ENCODE results near the gene KANSL1. TPM values are rescaled to one million over a fixed set of nuclear protein-coding genes. Genes with fewer than 3 reads are reported as not detected.

KANSL1 gene
- total and polyA plus RNA-seq, 2 donors (not counting 1 experiment from before 2014, with no cell fraction given): 8.4 to 78.6 TPM

GRCh38 chr17:45984368-45984767 is 208.9 kb downstream of the KANSL1 start:
- no peaks in the 10 kb centered on the region for H3K36me3 ChIP-seq (ENCODE audit: control insufficient read depth, insufficient read depth, low read length)
- peaks cover 2% of the 10 kb centered on the region for H3K27me3 ChIP-seq (ENCODE audit: control insufficient read depth, insufficient read depth, low read length)
- H3K9me3 ChIP-seq (ENCODE audit: control insufficient read depth, insufficient read depth, low read depth, low read length): no peaks in the 10 kb centered on the region
- no peak for DNase-seq (ENCODE audit: low read depth in 2 of 2)
- no peaks in the 10 kb centered on the region for H3K79me2 ChIP-seq (ENCODE audit: control insufficient read depth, insufficient read depth, low read length)
- H4K20me1 ChIP-seq (ENCODE audit: control insufficient read depth, extremely low read depth, insufficient read depth, low read length): no peaks in the 10 kb centered on the region
- no peak overlapping the region for H3K4me3 ChIP-seq (replicated peaks in 1 of 4; ENCODE audit: control extremely low read depth in 1 of 4, insufficient read depth in 1 of 4, low read depth in 3 of 4, low read length in 4 of 4)
- H2AFZ ChIP-seq (ENCODE audit: low read length): no peak overlapping the region
- no peaks in the 10 kb centered on the region for H3K4me1 ChIP-seq (ENCODE audit: control insufficient read depth, extremely low read depth, insufficient read depth, low read length)
- H3K9ac ChIP-seq (ENCODE audit: insufficient read depth, low read length): no peak overlapping the region
- H3K4me2 ChIP-seq (ENCODE audit: extremely low read depth, insufficient read depth, low read length): no peak overlapping the region
- no peak overlapping the region for H3K27ac ChIP-seq (ENCODE audit: insufficient read depth, low read length)
- TF ChIP-seq, protein P1, sequence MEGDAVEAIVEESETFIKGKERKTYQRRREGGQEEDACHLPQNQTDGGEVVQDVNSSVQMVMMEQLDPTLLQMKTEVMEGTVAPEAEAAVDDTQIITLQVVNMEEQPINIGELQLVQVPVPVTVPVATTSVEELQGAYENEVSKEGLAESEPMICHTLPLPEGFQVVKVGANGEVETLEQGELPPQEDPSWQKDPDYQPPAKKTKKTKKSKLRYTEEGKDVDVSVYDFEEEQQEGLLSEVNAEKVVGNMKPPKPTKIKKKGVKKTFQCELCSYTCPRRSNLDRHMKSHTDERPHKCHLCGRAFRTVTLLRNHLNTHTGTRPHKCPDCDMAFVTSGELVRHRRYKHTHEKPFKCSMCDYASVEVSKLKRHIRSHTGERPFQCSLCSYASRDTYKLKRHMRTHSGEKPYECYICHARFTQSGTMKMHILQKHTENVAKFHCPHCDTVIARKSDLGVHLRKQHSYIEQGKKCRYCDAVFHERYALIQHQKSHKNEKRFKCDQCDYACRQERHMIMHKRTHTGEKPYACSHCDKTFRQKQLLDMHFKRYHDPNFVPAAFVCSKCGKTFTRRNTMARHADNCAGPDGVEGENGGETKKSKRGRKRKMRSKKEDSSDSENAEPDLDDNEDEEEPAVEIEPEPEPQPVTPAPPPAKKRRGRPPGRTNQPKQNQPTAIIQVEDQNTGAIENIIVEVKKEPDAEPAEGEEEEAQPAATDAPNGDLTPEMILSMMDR (conservative IDR thresholded peaks at IDR 0.05 in 1 of 2, IDR thresholded peaks at IDR 0.05 in 1 of 2; ENCODE audit: low read depth in 1 of 2, low read length in 2 of 2): no peak
- TF ChIP-seq EZH2 (IDR thresholded peaks at IDR 0.05; ENCODE audit: low read length, missing control alignments): no peak

GRCh38 chr17:45983614-45984310 is 209.5 kb downstream of the KANSL1 start:
- H3K27me3 ChIP-seq (ENCODE audit: control insufficient read depth, insufficient read depth, low read length): peaks cover 2% of the 10 kb centered on the region
- H3K79me2 ChIP-seq (ENCODE audit: control insufficient read depth, insufficient read depth, low read length): no peaks in the 10 kb centered on the region
- H3K4me3 ChIP-seq (replicated peaks in 1 of 4; ENCODE audit: control extremely low read depth in 1 of 4, insufficient read depth in 1 of 4, low read depth in 3 of 4, low read length in 4 of 4): no peak overlapping the region
- H3K9me3 ChIP-seq (ENCODE audit: control insufficient read depth, insufficient read depth, low read depth, low read length): no peaks in the 10 kb centered on the region
- H4K20me1 ChIP-seq (ENCODE audit: control insufficient read depth, extremely low read depth, insufficient read depth, low read length): no peaks in the 10 kb centered on the region
- no peaks in the 10 kb centered on the region for H3K4me1 ChIP-seq (ENCODE audit: control insufficient read depth, extremely low read depth, insufficient read depth, low read length)
- no peak for DNase-seq (ENCODE audit: low read depth in 2 of 2)
- H3K36me3 ChIP-seq (ENCODE audit: control insufficient read depth, insufficient read depth, low read length): no peaks in the 10 kb centered on the region
- no peak for TF ChIP-seq EZH2 (IDR thresholded peaks at IDR 0.05; ENCODE audit: low read length, missing control alignments)
- TF ChIP-seq, protein P1 (conservative IDR thresholded peaks at IDR 0.05 in 1 of 2, IDR thresholded peaks at IDR 0.05 in 1 of 2; ENCODE audit: low read depth in 1 of 2, low read length in 2 of 2): no peak
- H3K27ac ChIP-seq (ENCODE audit: insufficient read depth, low read length): no peak overlapping the region
- H3K9ac ChIP-seq (ENCODE audit: insufficient read depth, low read length): no peak overlapping the region
- no peak overlapping the region for H2AFZ ChIP-seq (ENCODE audit: low read length)
- no peak overlapping the region for H3K4me2 ChIP-seq (ENCODE audit: extremely low read depth, insufficient read depth, low read length)

- H3K9me3 ChIP-seq (ENCODE audit: control insufficient read depth, insufficient read depth, low read depth, low read length): no peaks in the 10 kb centered on the region
- no peak overlapping the region for H3K27ac ChIP-seq (ENCODE audit: insufficient read depth, low read length)
- no peaks in the 10 kb centered on the region for H3K36me3 ChIP-seq (ENCODE audit: control insufficient read depth, insufficient read depth, low read length)
- H2AFZ ChIP-seq (ENCODE audit: low read length): no peak overlapping the region
- no peak overlapping the region for H3K4me3 ChIP-seq (replicated peaks in 1 of 4; ENCODE audit: control extremely low read depth in 1 of 4, insufficient read depth in 1 of 4, low read depth in 3 of 4, low read length in 4 of 4)
- no peaks in the 10 kb centered on the region for H3K79me2 ChIP-seq (ENCODE audit: control insufficient read depth, insufficient read depth, low read length)
- H3K4me1 ChIP-seq (ENCODE audit: control insufficient read depth, extremely low read depth, insufficient read depth, low read length): no peaks in the 10 kb centered on the region
- peaks cover 2% of the 10 kb centered on the region for H3K27me3 ChIP-seq (ENCODE audit: control insufficient read depth, insufficient read depth, low read length)
- no peak for DNase-seq (ENCODE audit: low read depth in 2 of 2)
- no peak overlapping the region for H3K9ac ChIP-seq (ENCODE audit: insufficient read depth, low read length)
- no peak for TF ChIP-seq EZH2 (IDR thresholded peaks at IDR 0.05; ENCODE audit: low read length, missing control alignments)
- TF ChIP-seq, protein P1 (conservative IDR thresholded peaks at IDR 0.05 in 1 of 2, IDR thresholded peaks at IDR 0.05 in 1 of 2; ENCODE audit: low read depth in 1 of 2, low read length in 2 of 2): no peak
- H4K20me1 ChIP-seq (ENCODE audit: control insufficient read depth, extremely low read depth, insufficient read depth, low read length): no peaks in the 10 kb centered on the region
- no peak overlapping the region for H3K4me2 ChIP-seq (ENCODE audit: extremely low read depth, insufficient read depth, low read length)
Measured at GRCh38 chr17:45982791-45983613, 210.2 kb downstream of the KANSL1 start.

Measured in fibroblast of lung (primary cell).